Common myeloid progenitor, CD34-positive (primary cell): Measurements from ENCODE around the gene CHCT1.
"Not testable (repeated sequence)": the region's sequence is repeated elsewhere in the genome, so short reads cannot be mapped to it uniquely, and the experiment has no call there.

Experiments
- CTCF ChIA-PET: fragments of 350-600 bp; sonication (Branson Sonifier 250); formaldehyde crosslinking; loops from one replicate; lab custom pipeline; 2021; ENCODE audit warnings: antibody characterized with exemption; lab: Charles Lee
- POLR2A ChIA-PET: fragments of 350-600 bp; sonication (Branson Sonifier 250); formaldehyde crosslinking; loops from one replicate; lab custom pipeline; 2021; ENCODE audit warnings: antibody characterized with exemption; lab: Charles Lee
- DNase-seq, 3 donors: peaks; one replicate each; pipeline versions ENCODE4 v3.0.0 to v3.0.0-alpha.2; 2013
- H3K27ac ChIP-seq, 2 experiments: 1 replicate in 1 of 2; 2 replicates in 1 of 2; pipeline ENCODE4 v1.7.0; 2013; ENCODE audit warnings: inconsistent platforms in 2 of 2, low read length in 2 of 2, mild to moderate bottlenecking in 2 of 2, low read depth in 1 of 2, moderate library complexity in 1 of 2; ENCODE audit not compliant: severe bottlenecking in 2 of 2, insufficient read depth in 1 of 2, poor library complexity in 1 of 2
- H3K27me3 ChIP-seq, 5 experiments: replicated peaks in 2 of 5; 1 replicate in 3 of 5; 2 replicates in 2 of 5; pipeline versions ENCODE4 v1.6.1 to v1.7.0; 2013; ENCODE audit warnings: low read length in 4 of 5, mild to moderate bottlenecking in 2 of 5, moderate library complexity in 2 of 5, inconsistent platforms in 1 of 5; ENCODE audit not compliant: insufficient read depth in 5 of 5, control insufficient read depth in 4 of 5
- H3K36me3 ChIP-seq, 4 experiments: 1 replicate in 2 of 4; 2 replicates in 2 of 4; pipeline versions ENCODE4 v1.6.1 to v1.7.0; 2013; ENCODE audit warnings: low read length in 3 of 4, control low read depth in 1 of 4, mild to moderate bottlenecking in 1 of 4; ENCODE audit not compliant: control insufficient read depth in 4 of 4, insufficient read depth in 4 of 4
- H3K4me1 ChIP-seq, 4 experiments: 1 replicate in 3 of 4; 2 replicates in 1 of 4; pipeline versions ENCODE4 v1.6.1 to v1.7.1; 2013; ENCODE audit warnings: low read length in 3 of 4, mild to moderate bottlenecking in 3 of 4, control low read depth in 1 of 4, inconsistent platforms in 1 of 4, moderate library complexity in 1 of 4; ENCODE audit not compliant: control insufficient read depth in 4 of 4, insufficient read depth in 4 of 4; ENCODE audit errors: control extremely low read depth in 1 of 4
- H3K4me3 ChIP-seq, 7 experiments: 1 replicate in 4 of 7; 2 replicates in 3 of 7; pipeline versions ENCODE4 v1.5.1 to v1.7.0; 2013; ENCODE audit warnings: mild to moderate bottlenecking in 7 of 7, low read length in 6 of 7, moderate library complexity in 6 of 7, inconsistent platforms in 2 of 7, low read depth in 2 of 7, control low read depth in 1 of 7; ENCODE audit not compliant: insufficient read depth in 4 of 7, control insufficient read depth in 1 of 7; ENCODE audit errors: extremely low read depth in 1 of 7
- H3K9me3 ChIP-seq, 5 experiments: 1 replicate in 4 of 5; 2 replicates in 1 of 5; pipeline versions ENCODE4 v1.6.1 to v1.7.1; 2013; ENCODE audit warnings: low read length in 4 of 5, mild to moderate bottlenecking in 2 of 5, inconsistent platforms in 1 of 5, low read depth in 1 of 5, moderate library complexity in 1 of 5; ENCODE audit not compliant: control insufficient read depth in 4 of 5, insufficient read depth in 2 of 5; ENCODE audit errors: control extremely low read depth in 1 of 5
- whole genome bisulfite sequencing: methylation state at CpG from one replicate; pipeline ENCODE4 v1.1.5; 2013; ENCODE audit not compliant: insufficient coverage; 5-methylcytosine and 5-hydroxymethylcytosine counted together

Gene CHCT1

GRCh38 chr17:60425626-60426025 is 3.3 kb downstream of the CHCT1 start:
- 93% methylated on average over 6 of the region's 6 CpGs for WGBS
- no peak overlapping the region for H3K27ac ChIP-seq
- H3K4me1 ChIP-seq: peaks cover 5 to 17% (median 10%) of the 10 kb centered on the region in 4 experiments
- H3K9me3 ChIP-seq: no peaks in the 10 kb centered on the region
- no peaks in the 10 kb centered on the region for H3K36me3 ChIP-seq
- ChIA-PET CTCF (no interaction called here), POLR2A (no interaction called here)
- no peak overlapping the region for H3K4me3 ChIP-seq
- no peak for DNase-seq
- H3K27me3 ChIP-seq: no peaks in the 10 kb centered on the region

DNA sequence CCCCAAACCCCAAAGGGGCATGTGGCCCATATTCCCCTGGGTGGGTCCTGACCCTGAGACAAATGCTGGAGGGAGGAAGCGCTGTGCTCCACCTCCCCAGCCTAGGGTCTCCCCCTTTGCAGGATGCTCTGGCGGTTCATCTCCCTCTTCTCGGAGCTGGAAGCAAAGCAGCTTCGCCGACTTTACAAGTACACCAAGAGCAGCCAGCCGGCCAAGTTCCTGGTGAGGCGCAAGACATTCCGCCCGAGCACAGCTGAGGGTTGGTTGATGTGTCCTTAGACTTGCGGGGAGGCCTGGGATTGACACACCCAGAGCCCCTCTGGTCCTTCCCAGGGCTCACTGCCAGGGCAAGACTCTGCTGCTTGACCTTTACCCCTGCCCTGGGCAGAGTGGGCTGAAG is 4.3 kb downstream of the CHCT1 start:
- WGBS: 96% methylated on average over 10 of the region's 10 CpGs
- POLR2A ChIA-PET: no interaction called here

DNA sequence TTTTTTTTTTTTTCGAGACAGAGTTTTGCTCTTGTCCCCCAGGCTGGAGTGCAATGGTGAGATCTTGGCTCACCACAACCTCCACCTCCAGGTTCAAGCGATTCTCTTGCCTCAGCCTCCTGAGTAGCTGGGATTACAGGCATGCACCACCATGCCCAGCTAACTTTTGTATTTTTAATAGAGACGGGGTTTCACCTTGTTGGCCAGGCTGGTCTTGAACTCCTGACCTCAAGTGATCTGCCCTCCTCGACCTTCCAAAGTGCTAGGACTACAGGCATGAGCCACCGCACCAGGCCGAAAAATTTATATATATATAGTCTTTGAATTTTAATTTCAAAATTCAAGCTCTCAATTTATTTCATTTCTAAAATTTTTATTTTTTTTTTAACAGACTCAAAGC is 6.2 kb downstream of the CHCT1 start:
- not testable (repeated sequence) for H3K27me3 ChIP-seq, H3K4me1 ChIP-seq, DNase-seq, H3K36me3 ChIP-seq, H3K27ac ChIP-seq, H3K9me3 ChIP-seq, H3K4me3 ChIP-seq
- WGBS: 92% methylated on average over 2 of the region's 6 CpGs
- ChIA-PET CTCF (interaction anchor here (1.4 kb wide), 1 partner anchor 183 kb away, joined by 3 read pairs; no protein-coding TSS in a partner anchor), POLR2A (interaction anchor here (0.5 to 0.6 kb wide), 2 partner anchors 253 to 1080 kb away, joined by 3 to 4 read pairs; no protein-coding TSS in a partner anchor)

More for the DNA sequence above, 4.3 kb downstream of the CHCT1 start:
- CTCF ChIA-PET: no interaction called here
- H3K36me3 ChIP-seq: no peaks in the 10 kb centered on the region
- no peak for DNase-seq
- no peak overlapping the region for H3K27ac ChIP-seq
- H3K9me3 ChIP-seq: no peaks in the 10 kb centered on the region
- H3K4me3 ChIP-seq: no peak overlapping the region
- peaks cover 2 to 8% (median 7%) of the 10 kb centered on the region in 4 experiments for H3K4me1 ChIP-seq
- no peaks in the 10 kb centered on the region for H3K27me3 ChIP-seq

- 97% methylated on average over 7 of the region's 7 CpGs for WGBS
- H3K4me3 ChIP-seq, H3K4me1 ChIP-seq, CTCF ChIA-PET, H3K27me3 ChIP-seq, POLR2A ChIA-PET, DNase-seq, H3K27ac ChIP-seq, H3K36me3 ChIP-seq, H3K9me3 ChIP-seq: not testable (repeated sequence)
Measured at GRCh38 chr17:60430561-60430960, 8.3 kb downstream of the CHCT1 start.

- H3K36me3 ChIP-seq, H3K27ac ChIP-seq, H3K4me1 ChIP-seq, H3K9me3 ChIP-seq, H3K4me3 ChIP-seq, DNase-seq, POLR2A ChIA-PET, H3K27me3 ChIP-seq: not testable (repeated sequence)
- CTCF ChIA-PET: interaction anchor here (1.0 to 1.6 kb wide), 2 partner anchors 12 to 201 kb away, joined by 3 to 7 read pairs; no protein-coding TSS in a partner anchor
- 100% methylated on average over 3 of the region's 4 CpGs for WGBS
Measured at GRCh38 chr17:60433021-60433997, 11.0 kb downstream of the CHCT1 start.

- no peaks in the 10 kb centered on the region for H3K4me1 ChIP-seq
- H3K27ac ChIP-seq: no peak overlapping the region
- CTCF ChIA-PET: interaction anchor here (0.6 to 0.8 kb wide), 2 partner anchors 269 to 293 kb away, joined by 3 to 4 read pairs; no protein-coding TSS in a partner anchor
- POLR2A ChIA-PET: no interaction called here
- DNase-seq: peak; percentile 68 to 86 (median 78)
- H3K36me3 ChIP-seq: no peaks in the 10 kb centered on the region
- no peaks in the 10 kb centered on the region for H3K27me3 ChIP-seq
- H3K4me3 ChIP-seq: no peak overlapping the region
- 83% methylated on average over 26 of the region's 28 CpGs for WGBS
- peaks cover 0 to 10% (median 0%) of the 10 kb centered on the region in 5 experiments for H3K9me3 ChIP-seq
Measured at GRCh38 chr17:60435244-60436167, 13.2 kb downstream of the CHCT1 start.
